ENCODE measurements around the gene STIM1. TPM values are rescaled to one million over a fixed set of nuclear protein-coding genes. Genes with fewer than 3 reads are reported as not detected.

STIM1 gene
- total RNA-seq, 1 experiment from 2014 or later, result 15.2 TPM

DNA sequence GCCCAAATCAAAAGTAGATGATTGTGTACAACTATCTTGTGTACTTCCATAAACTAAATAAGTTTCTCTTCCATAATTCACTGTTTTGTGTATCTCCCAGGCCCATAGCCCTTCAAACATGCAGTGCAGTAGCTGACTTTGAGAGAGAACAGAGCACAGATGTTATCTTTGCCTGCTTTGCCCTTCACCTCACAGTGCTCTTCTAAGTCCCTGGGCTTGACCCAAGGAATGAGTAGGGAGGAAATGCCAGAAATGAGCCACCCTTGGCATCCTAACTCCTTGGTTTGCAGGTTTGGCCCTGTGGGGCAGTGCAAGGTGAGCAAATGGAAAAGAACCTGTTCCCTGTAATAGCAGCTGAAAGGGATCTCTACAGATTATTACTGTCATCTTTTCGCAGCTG lies 79.2 kb downstream of the STIM1 start:
- no peak overlapping the region for H3K27ac Mint-ChIP-seq
- Histone ChIP-seq H4K20me1 (ENCODE audit: control insufficient read depth, insufficient read depth, insufficient read length) (no peaks in the 10 kb centered on the region), H3K14ac (ENCODE audit: insufficient read depth, low read length) (no peak overlapping the region), H3K4ac (ENCODE audit: low read depth, low read length) (no peak overlapping the region), H2BK20ac (ENCODE audit: low read depth, low read length, poor library complexity, severe bottlenecking) (no peak overlapping the region), H4K91ac (ENCODE audit: insufficient read length, low read depth, low read length) (no peak overlapping the region), H2BK15ac (ENCODE audit: low read depth, low read length) (no peak overlapping the region), H3K23ac (ENCODE audit: insufficient read length, low read depth, low read length) (no peak overlapping the region), H3K56ac (ENCODE audit: insufficient read length, low read depth, low read length) (no peak overlapping the region), H2BK5ac (ENCODE audit: insufficient read length, low read length) (no peak overlapping the region), H2AFZ (ENCODE audit: low read length) (no peak overlapping the region), H3K9me3 (ENCODE audit: control insufficient read depth, low read depth, low read length) (no peaks in the 10 kb centered on the region), H2BK12ac (ENCODE audit: insufficient read length, low read depth, low read length) (no peak overlapping the region), H3K4me1 (ENCODE audit: insufficient read depth, low read length) (no peaks in the 10 kb centered on the region), H3K18ac (ENCODE audit: insufficient read length, low read depth, low read length) (no peak overlapping the region), H3K79me1 (ENCODE audit: insufficient read depth, low read depth, low read length, poor library complexity, severe bottlenecking) (no peaks in the 10 kb centered on the region), H3K79me2 (ENCODE audit: insufficient read depth, low read length) (no peaks in the 10 kb centered on the region), H3K27me3 (ENCODE audit: insufficient read depth, low read length) (no peaks in the 10 kb centered on the region), H2BK120ac (ENCODE audit: low read depth, low read length, poor library complexity, severe bottlenecking) (no peak overlapping the region), H3K9ac (ENCODE audit: extremely low read depth, insufficient read length, low read length) (no peak overlapping the region), H4K5ac (ENCODE audit: insufficient read length, low read depth, low read length) (no peak overlapping the region), H3T11ph (ENCODE audit: low read length) (no peak overlapping the region), H3K23me2 (ENCODE audit: insufficient read length, low read depth, low read length, poor library complexity, severe bottlenecking) (no peaks in the 10 kb centered on the region), H3K4me2 (ENCODE audit: insufficient read depth, insufficient read length, low read length) (no peak overlapping the region), H2AK5ac (ENCODE audit: insufficient read length, low read length) (no peak overlapping the region), H4K8ac (replicated peaks; ENCODE audit: insufficient read length, low read depth, low read length) (no peak overlapping the region), H3K27ac (ENCODE audit: insufficient read length, low read depth, low read length) (no peak overlapping the region)
- peaks cover 0 to 6% of the 10 kb centered on the region in 2 experiments; a peak in 1 of 4 replicates for H3K4me1 Mint-ChIP-seq
- TF ChIP-seq, protein P1, sequence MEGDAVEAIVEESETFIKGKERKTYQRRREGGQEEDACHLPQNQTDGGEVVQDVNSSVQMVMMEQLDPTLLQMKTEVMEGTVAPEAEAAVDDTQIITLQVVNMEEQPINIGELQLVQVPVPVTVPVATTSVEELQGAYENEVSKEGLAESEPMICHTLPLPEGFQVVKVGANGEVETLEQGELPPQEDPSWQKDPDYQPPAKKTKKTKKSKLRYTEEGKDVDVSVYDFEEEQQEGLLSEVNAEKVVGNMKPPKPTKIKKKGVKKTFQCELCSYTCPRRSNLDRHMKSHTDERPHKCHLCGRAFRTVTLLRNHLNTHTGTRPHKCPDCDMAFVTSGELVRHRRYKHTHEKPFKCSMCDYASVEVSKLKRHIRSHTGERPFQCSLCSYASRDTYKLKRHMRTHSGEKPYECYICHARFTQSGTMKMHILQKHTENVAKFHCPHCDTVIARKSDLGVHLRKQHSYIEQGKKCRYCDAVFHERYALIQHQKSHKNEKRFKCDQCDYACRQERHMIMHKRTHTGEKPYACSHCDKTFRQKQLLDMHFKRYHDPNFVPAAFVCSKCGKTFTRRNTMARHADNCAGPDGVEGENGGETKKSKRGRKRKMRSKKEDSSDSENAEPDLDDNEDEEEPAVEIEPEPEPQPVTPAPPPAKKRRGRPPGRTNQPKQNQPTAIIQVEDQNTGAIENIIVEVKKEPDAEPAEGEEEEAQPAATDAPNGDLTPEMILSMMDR (conservative IDR thresholded peaks at IDR 0.05), result no peak
- no CpG with 5 or more reads among the region's 1 CpG for WGBS (ENCODE audit: extremely low coverage, insufficient read length, low lambda C conversion rate)
- no peaks in the 10 kb centered on the region for H3K27me3 Mint-ChIP-seq (ENCODE audit: low read depth)
- no peak overlapping the region for H3K4me3 Mint-ChIP-seq
- H3K36me3 Mint-ChIP-seq (ENCODE audit: insufficient read depth in 1 of 3, low read depth in 3 of 3), result no peaks in the 10 kb centered on the region
- DNase-seq, result no peak
- no peaks in the 10 kb centered on the region for H3K9me3 Mint-ChIP-seq

Data from H9 (cell line).